PC-9 (cell line): ENCODE data around the gene ATP2C2. TPM values are rescaled to one million over a fixed set of nuclear protein-coding genes. Genes with fewer than 3 reads are reported as not detected.

Source experiments
- BruUV-seq: library from RNA; stranded (reverse); fragments of 400-500 nt; replicated peaks from 2 replicates; lab custom pipeline; 2021; lab: Mats Ljungman, UMichigan
- CTCF ChIA-PET: fragments of 300-600 bp; sonication (Branson Sonifier 250); formaldehyde crosslinking; loops from one replicate; lab custom pipeline; 2022; ENCODE audit warnings: antibody characterized with exemption; lab: Charles Lee
- POLR2A ChIA-PET: fragments of 300-600 bp; sonication (Branson Sonifier 250); formaldehyde crosslinking; loops from one replicate; lab custom pipeline; 2022; ENCODE audit warnings: antibody characterized with exemption; ENCODE audit not compliant: unreplicated experiment; lab: Charles Lee
- DNase-seq, 2 experiments: peaks; one replicate each; pipeline versions ENCODE4 v3.0.0 to v3.0.0-alpha.2; 2015 to 2022; ENCODE audit warnings: mixed read lengths in 1 of 2
- H2AFZ ChIP-seq: fragments of 200-600 bp; sonication (generic); 2 replicates; pipeline ENCODE4 v1.8.1; 2017; ENCODE audit warnings: antibody characterized with exemption
- H3F3A ChIP-seq: fragments of 200-600 bp; sonication (generic); 2 replicates; pipeline ENCODE4 v1.8.1; 2017; ENCODE audit warnings: antibody characterized with exemption, mild to moderate bottlenecking, low read depth; ENCODE audit not compliant: insufficient read depth
- H3K27ac ChIP-seq: fragments of 200-600 bp; sonication (generic); 2 replicates; pipeline ENCODE4 v1.6.1; 2016; ENCODE audit warnings: mixed run types
- H3K27me3 ChIP-seq: fragments of 200-600 bp; sonication (generic); 2 replicates; pipeline ENCODE4 v1.6.1; 2016; ENCODE audit warnings: low read depth, mixed run types; ENCODE audit not compliant: insufficient read depth
- H3K36me3 ChIP-seq: fragments of 200-600 bp; sonication (generic); 2 replicates; pipeline ENCODE4 v1.6.1; 2016; ENCODE audit warnings: low read depth, mixed run types
- H3K4me1 ChIP-seq: fragments of 200-600 bp; sonication (generic); replicated peaks from 2 replicates; pipeline ENCODE4 v1.6.1; 2016; ENCODE audit warnings: mixed run types; ENCODE audit not compliant: insufficient read depth
- H3K4me2 ChIP-seq: fragments of 200-600 bp; sonication (generic); 2 replicates; pipeline ENCODE4 v1.6.1; 2017; ENCODE audit warnings: mixed run types
- H3K4me3 ChIP-seq: fragments of 200-600 bp; sonication (generic); 2 replicates; pipeline ENCODE4 v1.6.1; 2016; ENCODE audit warnings: mixed run types
- H3K79me2 ChIP-seq: fragments of 200-600 bp; sonication (generic); 2 replicates; pipeline ENCODE4 v1.6.1; 2017; ENCODE audit warnings: low read depth, mixed run types
- H3K9me2 ChIP-seq: fragments of 200-600 bp; sonication (generic); 2 replicates; pipeline ENCODE4 v1.8.1; 2017; ENCODE audit warnings: mild to moderate bottlenecking; ENCODE audit not compliant: insufficient read depth
- H3K9me3 ChIP-seq: fragments of 200-600 bp; sonication (generic); 2 replicates; pipeline ENCODE4 v1.8.1; 2016; ENCODE audit warnings: low read depth; ENCODE audit not compliant: insufficient read depth
- H4K20me1 ChIP-seq: fragments of 200-600 bp; sonication (generic); 2 replicates; pipeline ENCODE4 v1.8.1; 2017; ENCODE audit not compliant: insufficient read depth
- CTCF ChIP-seq: fragments of 200-600 bp; sonication (generic); conservative IDR thresholded peaks from 2 replicates; pipeline ENCODE4 v1.6.1; 2017; ENCODE audit warnings: mixed run types, antibody characterized with exemption, mild to moderate bottlenecking, moderate library complexity
- EZH2 ChIP-seq: fragments of 200-600 bp; sonication (generic); IDR thresholded peaks from 2 replicates; pipeline ENCODE4 v1.8.0; 2017; ENCODE audit warnings: antibody characterized with exemption, low read depth
- intact Hi-C: fragments of 100-400 bp; cut with micrococcal nuclease; formaldehyde crosslinking; loops from one replicate; pipeline ENCODE4 v1.10.0; 2022; ENCODE audit not compliant: unreplicated experiment
- total RNA-seq: library from RNA; stranded (reverse); gene quantifications from 2 replicates; pipeline ENCODE4 v1.2.3, GENCODE V29; 2021

ATP2C2 gene
- total RNA-seq, 1 experiment from 2014 or later: 17.2 TPM

GRCh38 chr16:84320511-84320910 is 47.8 kb upstream of the ATP2C2 start:
- ChIA-PET POLR2A (no interaction called here), CTCF (no interaction called here)
- no peaks in the 10 kb centered on the region for H4K20me1 ChIP-seq
- no peak overlapping the region for H3K4me2 ChIP-seq
- H3K79me2 ChIP-seq: no peaks in the 10 kb centered on the region
- no peaks in the 10 kb centered on the region for H3K36me3 ChIP-seq
- H3K4me3 ChIP-seq: no peak overlapping the region
- no peaks in the 10 kb centered on the region for H3K4me1 ChIP-seq
- H3K9me2 ChIP-seq: no peaks in the 10 kb centered on the region
- no peak overlapping the region for H2AFZ ChIP-seq
- DNase-seq: no peak
- TF ChIP-seq EZH2: no peak
- no peak for TF ChIP-seq CTCF
- no peaks in the 10 kb centered on the region for H3K9me3 ChIP-seq
- H3F3A ChIP-seq: peaks cover 7% of the 10 kb centered on the region; the same call in 1 of the 2 replicates
- no TSS peak for BruUV-seq
- no peaks in the 10 kb centered on the region for H3K27me3 ChIP-seq
- no peak overlapping the region for H3K27ac ChIP-seq
- intact Hi-C loops: no loop called here

GRCh38 chr16:84321932-84322331 is 46.4 kb upstream of the ATP2C2 start:
- intact Hi-C loops: no loop called here

DNA sequence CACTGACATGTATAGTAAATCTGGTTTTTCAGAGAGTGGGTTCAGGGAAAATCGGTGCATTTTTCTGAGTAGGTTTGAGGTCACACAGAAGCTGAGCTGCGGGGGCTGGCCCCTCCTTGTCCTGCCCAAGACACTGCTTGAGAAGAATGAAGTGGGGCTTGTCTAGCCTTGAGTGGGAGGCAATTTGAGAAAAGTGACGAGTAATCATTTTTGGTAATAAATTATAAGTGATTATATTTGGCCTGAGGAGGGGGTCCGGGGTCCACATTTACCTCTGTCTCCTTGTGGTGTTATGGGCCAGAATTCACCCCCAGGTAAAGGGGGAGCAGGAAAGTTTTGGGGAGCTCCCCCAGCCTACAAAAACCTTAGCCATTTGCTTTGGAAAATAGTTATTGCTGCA is 45.6 kb upstream of the ATP2C2 start:
- ChIA-PET CTCF (no interaction called here), POLR2A (no interaction called here)
- Histone ChIP-seq H3K79me2 (no peaks in the 10 kb centered on the region), H3K9me3 (no peaks in the 10 kb centered on the region), H2AFZ (no peak overlapping the region), H3K27me3 (no peaks in the 10 kb centered on the region; the same call in 1 of the 2 replicates), H3K4me3 (no peak overlapping the region), H3K36me3 (no peaks in the 10 kb centered on the region), H3K9me2 (no peaks in the 10 kb centered on the region), H3K27ac (no peak overlapping the region), H3K4me1 (no peaks in the 10 kb centered on the region), H3K4me2 (no peak overlapping the region), H4K20me1 (no peaks in the 10 kb centered on the region), H3F3A (peaks cover 7% of the 10 kb centered on the region; the same call in 1 of the 2 replicates)
- no peak for TF ChIP-seq CTCF
- TF ChIP-seq EZH2: no peak
- intact Hi-C loops: no loop called here
- BruUV-seq: no TSS peak
- DNase-seq: no peak

More at GRCh38 chr16:84321932-84322331, 46.4 kb upstream of the ATP2C2 start:
- no TSS peak for BruUV-seq
- H3K79me2 ChIP-seq: no peaks in the 10 kb centered on the region
- peaks cover 7% of the 10 kb centered on the region; the same call in 1 of the 2 replicates for H3F3A ChIP-seq
- CTCF ChIA-PET: no interaction called here
- no peaks in the 10 kb centered on the region for H3K9me3 ChIP-seq
- H3K4me1 ChIP-seq: no peaks in the 10 kb centered on the region
- POLR2A ChIA-PET: no interaction called here
- H3K9me2 ChIP-seq: no peaks in the 10 kb centered on the region
- H3K4me2 ChIP-seq: no peak overlapping the region
- TF ChIP-seq EZH2 (no peak), CTCF (no peak)
- H4K20me1 ChIP-seq: no peaks in the 10 kb centered on the region
- no peak overlapping the region for H3K4me3 ChIP-seq
- no peak overlapping the region for H3K27ac ChIP-seq
- H2AFZ ChIP-seq: no peak overlapping the region
- DNase-seq: no peak
- no peaks in the 10 kb centered on the region; the same call in 1 of the 2 replicates for H3K27me3 ChIP-seq
- no peaks in the 10 kb centered on the region for H3K36me3 ChIP-seq
